H9 (cell line): ENCODE measurements around the gene CALR3. TPM values are rescaled to one million over a fixed set of nuclear protein-coding genes. Genes with fewer than 3 reads are reported as not detected.

Experiments
- DNase-seq: peaks from one replicate; pipeline ENCODE4 v3.0.0-alpha.2; 2017
- H2AFZ ChIP-seq: one replicate; pipeline ENCODE4 v1.6.1; 2013; ENCODE audit warnings: mild to moderate bottlenecking, low read length, control low read depth, moderate library complexity
- H2AK5ac ChIP-seq: 2 replicates; pipeline ENCODE4 v1.6.1; 2013; ENCODE audit warnings: low read length, control low read depth, mixed read lengths; ENCODE audit not compliant: insufficient read length
- H2BK120ac ChIP-seq: one replicate; pipeline ENCODE4 v1.6.1; 2013; ENCODE audit warnings: low read depth, mild to moderate bottlenecking, low read length, control low read depth, inconsistent platforms; ENCODE audit not compliant: poor library complexity, severe bottlenecking
- H2BK12ac ChIP-seq: 2 replicates; pipeline ENCODE4 v1.6.1; 2013; ENCODE audit warnings: low read length, control low read depth, mixed read lengths, low read depth; ENCODE audit not compliant: insufficient read length
- H2BK15ac ChIP-seq: 2 replicates; pipeline ENCODE4 v1.6.1; 2013; ENCODE audit warnings: low read depth, low read length, control low read depth
- H2BK20ac ChIP-seq: one replicate; pipeline ENCODE4 v1.6.1; 2013; ENCODE audit warnings: low read depth, mild to moderate bottlenecking, low read length, control low read depth, inconsistent platforms; ENCODE audit not compliant: poor library complexity, severe bottlenecking
- H2BK5ac ChIP-seq: 2 replicates; pipeline ENCODE4 v1.6.1; 2013; ENCODE audit warnings: low read length, control low read depth, mixed read lengths; ENCODE audit not compliant: insufficient read length
- H3K14ac ChIP-seq: 2 replicates; pipeline ENCODE4 v1.6.1; 2013; ENCODE audit warnings: low read length, control low read depth; ENCODE audit not compliant: insufficient read depth
- H3K18ac ChIP-seq: 2 replicates; pipeline ENCODE4 v1.6.1; 2013; ENCODE audit warnings: low read depth, mild to moderate bottlenecking, mixed read lengths, low read length, control low read depth; ENCODE audit not compliant: insufficient read length
- H3K23ac ChIP-seq: 2 replicates; pipeline ENCODE4 v1.6.1; 2013; ENCODE audit warnings: low read length, control low read depth, mixed read lengths, low read depth; ENCODE audit not compliant: insufficient read length
- H3K23me2 ChIP-seq: 2 replicates; pipeline ENCODE4 v1.6.1; 2013; ENCODE audit warnings: low read depth, mild to moderate bottlenecking, mixed read lengths, low read length, control low read depth; ENCODE audit not compliant: insufficient read length, poor library complexity, severe bottlenecking
- H3K27ac ChIP-seq: 2 replicates; pipeline ENCODE4 v1.5.1; 2013; ENCODE audit warnings: low read length, control low read depth, mixed read lengths, low read depth; ENCODE audit not compliant: insufficient read length
- H3K27me3 ChIP-seq: 2 replicates; pipeline ENCODE4 v1.6.1; 2013; ENCODE audit warnings: low read length, control low read depth, inconsistent platforms; ENCODE audit not compliant: insufficient read depth
- H3K4ac ChIP-seq: 2 replicates; pipeline ENCODE4 v1.6.1; 2013; ENCODE audit warnings: low read depth, mild to moderate bottlenecking, control low read depth, inconsistent platforms, low read length, moderate library complexity
- H3K4me1 ChIP-seq: 2 replicates; pipeline ENCODE4 v1.6.1; 2013; ENCODE audit warnings: low read length, control low read depth, inconsistent platforms; ENCODE audit not compliant: insufficient read depth
- H3K4me2 ChIP-seq: 2 replicates; pipeline ENCODE4 v1.6.1; 2013; ENCODE audit warnings: low read length, control low read depth, mixed read lengths; ENCODE audit not compliant: insufficient read length, insufficient read depth
- H3K56ac ChIP-seq: 2 replicates; pipeline ENCODE4 v1.6.1; 2013; ENCODE audit warnings: low read depth, mild to moderate bottlenecking, mixed read lengths, low read length, control low read depth; ENCODE audit not compliant: insufficient read length
- H3K79me1 ChIP-seq: 2 replicates; pipeline ENCODE4 v1.6.1; 2013; ENCODE audit warnings: low read depth, mild to moderate bottlenecking, moderate library complexity, low read length, control low read depth, inconsistent platforms; ENCODE audit not compliant: insufficient read depth, poor library complexity, severe bottlenecking
- H3K79me2 ChIP-seq: 2 replicates; pipeline ENCODE4 v1.6.1; 2013; ENCODE audit warnings: low read length, control low read depth, inconsistent platforms; ENCODE audit not compliant: insufficient read depth
- H3K9ac ChIP-seq: 2 replicates; pipeline ENCODE4 v1.6.1; 2013; ENCODE audit warnings: low read length, control low read depth, mixed read lengths; ENCODE audit not compliant: insufficient read length; ENCODE audit errors: extremely low read depth
- H3K9me3 ChIP-seq: one replicate; pipeline ENCODE4 v1.6.1; 2013; ENCODE audit warnings: low read depth, low read length, inconsistent platforms; ENCODE audit not compliant: control insufficient read depth
- H3T11ph ChIP-seq: one replicate; pipeline ENCODE4 v1.6.1; 2013; ENCODE audit warnings: mild to moderate bottlenecking, low read length, control low read depth, inconsistent platforms
- H4K20me1 ChIP-seq: one replicate; pipeline ENCODE4 v1.6.1; 2013; ENCODE audit not compliant: control insufficient read depth, insufficient read length, insufficient read depth
- H4K5ac ChIP-seq: 2 replicates; pipeline ENCODE4 v1.6.1; 2013; ENCODE audit warnings: low read depth, mild to moderate bottlenecking, mixed read lengths, low read length, control low read depth; ENCODE audit not compliant: insufficient read length
- H4K8ac ChIP-seq: replicated peaks from 2 replicates; pipeline ENCODE4 v1.6.1; 2013; ENCODE audit warnings: low read length, control low read depth, mixed read lengths, low read depth; ENCODE audit not compliant: insufficient read length
- H4K91ac ChIP-seq: 2 replicates; pipeline ENCODE4 v1.6.1; 2013; ENCODE audit warnings: low read depth, mild to moderate bottlenecking, moderate library complexity, mixed read lengths, low read length, control low read depth; ENCODE audit not compliant: insufficient read length
- H3K27ac Mint-ChIP-seq, 3 experiments: 2 replicates in 2 of 3; 3 replicates in 1 of 3; pipeline ENCODE4 v1.8.0; 2020 to 2021; ENCODE audit warnings: mixed read lengths in 3 of 3, mild to moderate bottlenecking in 1 of 3, moderate library complexity in 1 of 3
- H3K27me3 Mint-ChIP-seq: 2 replicates; pipeline ENCODE4 v1.8.0; 2021; ENCODE audit warnings: low read depth, mild to moderate bottlenecking, moderate library complexity, mixed read lengths
- H3K36me3 Mint-ChIP-seq, 3 experiments: 2 replicates in 2 of 3; 3 replicates in 1 of 3; pipeline ENCODE4 v1.8.0; 2020 to 2021; ENCODE audit warnings: low read depth in 3 of 3, mixed read lengths in 3 of 3; ENCODE audit not compliant: insufficient read depth in 1 of 3
- H3K4me1 Mint-ChIP-seq, 2 experiments: 2 replicates each; pipeline ENCODE4 v1.8.0; 2020; ENCODE audit warnings: mixed read lengths in 2 of 2
- H3K4me3 Mint-ChIP-seq, 2 experiments: 2 replicates in 1 of 2; 3 replicates in 1 of 2; pipeline ENCODE4 v1.8.0; 2020 to 2021; ENCODE audit warnings: mild to moderate bottlenecking in 2 of 2, mixed read lengths in 2 of 2, moderate library complexity in 1 of 2
- H3K9me3 Mint-ChIP-seq, 2 experiments: 2 replicates in 1 of 2; 3 replicates in 1 of 2; pipeline ENCODE4 v1.8.0; 2020; ENCODE audit warnings: mild to moderate bottlenecking in 2 of 2, mixed read lengths in 2 of 2, moderate library complexity in 1 of 2
- WGBS: extraction: QIAGEN DNeasy Blood & Tissue Kit; methylation state at CpG from one replicate; pipeline ENCODE4 v1.1.7; 2013; ENCODE audit warnings: missing lambda C conversion rate, low lambda C conversion rate, mixed read lengths; ENCODE audit not compliant: insufficient read length; ENCODE audit errors: extremely low coverage; 5-methylcytosine and 5-hydroxymethylcytosine counted together
- total RNA-seq: library from RNA; stranded (reverse); gene quantifications from 2 replicates; pipeline ENCODE4 v1.2.1, GENCODE V29; 2021
- TF ChIP-seq, protein P1 (sequence below): fragments of 200-600 bp; sonication (generic); conservative IDR thresholded peaks from 3 replicates; pipeline ENCODE4 v1.8.0; 2021; ENCODE audit warnings: antibody characterized with exemption, mild to moderate bottlenecking

Gene CALR3
- total RNA-seq, 1 experiment from 2014 or later, result 0.44 TPM

DNA sequence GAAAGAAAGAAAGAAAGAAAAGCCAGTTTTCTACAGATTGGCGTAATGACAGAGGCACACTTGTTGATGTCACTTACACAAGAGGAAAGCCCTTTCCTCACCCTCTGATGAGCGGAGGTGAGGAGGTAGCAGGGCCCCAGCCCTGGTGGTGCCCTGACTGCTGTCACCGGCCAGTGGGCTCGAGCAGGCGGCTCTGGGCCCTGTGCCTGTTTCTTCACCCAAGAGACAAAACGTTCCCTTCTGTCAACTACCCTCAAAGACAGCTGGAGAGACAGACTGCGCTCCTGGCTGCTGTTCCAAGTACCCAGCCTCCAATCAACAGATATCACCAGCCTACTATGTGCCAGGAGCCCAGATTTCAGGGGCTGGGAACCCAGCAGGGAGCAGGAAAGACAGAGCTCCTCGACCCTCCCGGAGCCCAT, 34.3 kb downstream of the CALR3 start:
- H3K23me2 ChIP-seq, result no peaks in the 10 kb centered on the region
- no peaks in the 10 kb centered on the region for H3K9me3 ChIP-seq
- no peak overlapping the region for H3K9ac ChIP-seq
- H4K8ac ChIP-seq, result no peak overlapping the region
- H3K4ac ChIP-seq, result no peak overlapping the region
- H3K56ac ChIP-seq, result no peak overlapping the region
- no peak overlapping the region for H3K27ac ChIP-seq
- H3K27ac Mint-ChIP-seq, result peak overlapping the region in 2 of 3 experiments; percentile 36 to 61; a peak in 3 of 7 replicates
- no peaks in the 10 kb centered on the region for H3K79me1 ChIP-seq
- H2BK15ac ChIP-seq, result no peak overlapping the region
- H2AK5ac ChIP-seq, result no peak overlapping the region
- no peak overlapping the region for H2AFZ ChIP-seq
- H2BK5ac ChIP-seq, result no peak overlapping the region
- H3K9me3 Mint-ChIP-seq, result no peaks in the 10 kb centered on the region
- no peak overlapping the region for H3K18ac ChIP-seq
- WGBS, result no CpG with 5 or more reads among the region's 9 CpGs
- no peak for DNase-seq
- peaks cover 2% of the 10 kb centered on the region for H4K20me1 ChIP-seq
- H3T11ph ChIP-seq, result no peak overlapping the region
- H2BK12ac ChIP-seq, result no peak overlapping the region
- H3K4me1 ChIP-seq, result peaks cover 12% of the 10 kb centered on the region; the same call in 1 of the 2 replicates
- H3K79me2 ChIP-seq, result peaks cover 35% of the 10 kb centered on the region; the same call in 1 of the 2 replicates
- H3K36me3 Mint-ChIP-seq, result peaks cover 0 to 8% (median 7%) of the 10 kb centered on the region in 3 experiments; a peak in 4 of 7 replicates
- H3K4me1 Mint-ChIP-seq, result peaks cover 31 to 41% of the 10 kb centered on the region in 2 experiments
- TF ChIP-seq, protein P1, sequence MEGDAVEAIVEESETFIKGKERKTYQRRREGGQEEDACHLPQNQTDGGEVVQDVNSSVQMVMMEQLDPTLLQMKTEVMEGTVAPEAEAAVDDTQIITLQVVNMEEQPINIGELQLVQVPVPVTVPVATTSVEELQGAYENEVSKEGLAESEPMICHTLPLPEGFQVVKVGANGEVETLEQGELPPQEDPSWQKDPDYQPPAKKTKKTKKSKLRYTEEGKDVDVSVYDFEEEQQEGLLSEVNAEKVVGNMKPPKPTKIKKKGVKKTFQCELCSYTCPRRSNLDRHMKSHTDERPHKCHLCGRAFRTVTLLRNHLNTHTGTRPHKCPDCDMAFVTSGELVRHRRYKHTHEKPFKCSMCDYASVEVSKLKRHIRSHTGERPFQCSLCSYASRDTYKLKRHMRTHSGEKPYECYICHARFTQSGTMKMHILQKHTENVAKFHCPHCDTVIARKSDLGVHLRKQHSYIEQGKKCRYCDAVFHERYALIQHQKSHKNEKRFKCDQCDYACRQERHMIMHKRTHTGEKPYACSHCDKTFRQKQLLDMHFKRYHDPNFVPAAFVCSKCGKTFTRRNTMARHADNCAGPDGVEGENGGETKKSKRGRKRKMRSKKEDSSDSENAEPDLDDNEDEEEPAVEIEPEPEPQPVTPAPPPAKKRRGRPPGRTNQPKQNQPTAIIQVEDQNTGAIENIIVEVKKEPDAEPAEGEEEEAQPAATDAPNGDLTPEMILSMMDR, result no peak
- no peak overlapping the region for H3K4me3 Mint-ChIP-seq
- H2BK120ac ChIP-seq, result no peak overlapping the region
- no peak overlapping the region for H4K5ac ChIP-seq
- no peak overlapping the region for H3K14ac ChIP-seq
- no peaks in the 10 kb centered on the region for H3K27me3 ChIP-seq
- no peak overlapping the region for H3K23ac ChIP-seq
- no peak overlapping the region for H3K4me2 ChIP-seq
- H4K91ac ChIP-seq, result no peak overlapping the region
- H3K27me3 Mint-ChIP-seq, result no peaks in the 10 kb centered on the region
- no peak overlapping the region for H2BK20ac ChIP-seq
